Measurements from ENCODE around the gene EXT2.

- TF ChIP-seq SIN3A (IDR thresholded peaks at IDR 0.05; ENCODE audit: borderline replicate concordance, insufficient read depth, low read length), result no peak
- no peak for TF ChIP-seq POLR2AphosphoS5 (IDR thresholded peaks at IDR 0.05; ENCODE audit: low read depth, low read length)
Measured at GRCh38 chr11:44083433-44083832, 12.0 kb upstream of the EXT2 start.
